ENCODE measurements around the gene SLC25A29.
A peak's percentile ranks its signal among the peaks of the same experiment; 100 is the strongest.
"Not testable (repeated sequence)": the region's sequence is repeated elsewhere in the genome, so short reads cannot be mapped to it uniquely, and the experiment has no call there.

SLC25A29 gene

DNA sequence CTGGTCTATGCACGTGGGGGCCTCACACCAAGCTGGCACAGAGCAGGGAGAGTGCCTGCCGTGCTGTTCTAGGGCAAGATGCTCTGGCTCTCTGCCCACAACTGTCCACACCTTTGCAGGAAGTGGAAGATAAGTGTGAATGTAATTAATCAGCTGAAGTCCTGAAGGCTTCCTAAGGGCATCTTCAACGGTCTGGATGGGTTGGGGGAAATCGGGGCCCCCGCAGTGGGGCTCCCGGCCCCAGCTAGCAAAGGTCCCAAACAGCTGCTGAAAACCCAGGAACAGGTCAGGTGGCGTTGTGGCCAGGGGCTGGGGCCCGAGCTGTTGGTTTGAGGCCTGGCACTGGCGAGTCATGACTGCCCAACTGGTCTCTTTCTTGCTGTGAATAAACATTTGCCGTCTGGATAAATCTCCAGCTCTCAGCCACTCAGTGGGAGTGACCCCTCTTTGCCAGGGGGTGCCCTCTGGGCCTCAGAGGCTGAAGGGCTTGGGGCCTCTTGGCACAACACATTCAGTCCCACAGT lies 6.7 kb upstream of the SLC25A29 start:
- Histone ChIP-seq H3K27me3 (ENCODE audit: control insufficient read depth in 5 of 5, insufficient read depth in 4 of 5, low read length in 5 of 5) (peaks cover 0 to 5% (median 3%) of the 10 kb centered on the region in 5 donors), H3K27ac (ENCODE audit: low read depth, low read length) (no peak overlapping the region), H3K9ac (ENCODE audit: low read length in 5 of 5) (no peak overlapping the region), H3K4me3 (ENCODE audit: low read depth in 1 of 5, low read length in 5 of 5) (no peak overlapping the region), H3K4me1 (ENCODE audit: control insufficient read depth in 5 of 5, insufficient read depth in 5 of 5, low read length in 5 of 5) (peaks cover 0 to 31% (median 11%) of the 10 kb centered on the region in 5 donors), H3K9me3 (ENCODE audit: control insufficient read depth in 5 of 5, low read length in 5 of 5) (peaks cover 0 to 2% (median 0%) of the 10 kb centered on the region in 5 donors), H3K36me3 (ENCODE audit: control insufficient read depth in 5 of 5, insufficient read depth in 5 of 5, low read length in 5 of 5) (no peaks in the 10 kb centered on the region)

GRCh38 chr14:100312110-100312876 lies 6.0 kb upstream of the SLC25A29 start:
- H3K9ac ChIP-seq (ENCODE audit: low read length in 5 of 5); H3K9me3 ChIP-seq (ENCODE audit: control insufficient read depth in 5 of 5, low read length in 5 of 5); H3K4me3 ChIP-seq (ENCODE audit: low read depth in 1 of 5, low read length in 5 of 5); H3K27ac ChIP-seq (ENCODE audit: low read depth, low read length); H3K36me3 ChIP-seq (ENCODE audit: control insufficient read depth in 5 of 5, insufficient read depth in 5 of 5, low read length in 5 of 5); H3K27me3 ChIP-seq (ENCODE audit: control insufficient read depth in 5 of 5, insufficient read depth in 4 of 5, low read length in 5 of 5): not testable (repeated sequence)
- peaks cover 3 to 32% (median 12%) of the 10 kb centered on the region in 5 donors for H3K4me1 ChIP-seq (ENCODE audit: control insufficient read depth in 5 of 5, insufficient read depth in 5 of 5, low read length in 5 of 5)

DNA sequence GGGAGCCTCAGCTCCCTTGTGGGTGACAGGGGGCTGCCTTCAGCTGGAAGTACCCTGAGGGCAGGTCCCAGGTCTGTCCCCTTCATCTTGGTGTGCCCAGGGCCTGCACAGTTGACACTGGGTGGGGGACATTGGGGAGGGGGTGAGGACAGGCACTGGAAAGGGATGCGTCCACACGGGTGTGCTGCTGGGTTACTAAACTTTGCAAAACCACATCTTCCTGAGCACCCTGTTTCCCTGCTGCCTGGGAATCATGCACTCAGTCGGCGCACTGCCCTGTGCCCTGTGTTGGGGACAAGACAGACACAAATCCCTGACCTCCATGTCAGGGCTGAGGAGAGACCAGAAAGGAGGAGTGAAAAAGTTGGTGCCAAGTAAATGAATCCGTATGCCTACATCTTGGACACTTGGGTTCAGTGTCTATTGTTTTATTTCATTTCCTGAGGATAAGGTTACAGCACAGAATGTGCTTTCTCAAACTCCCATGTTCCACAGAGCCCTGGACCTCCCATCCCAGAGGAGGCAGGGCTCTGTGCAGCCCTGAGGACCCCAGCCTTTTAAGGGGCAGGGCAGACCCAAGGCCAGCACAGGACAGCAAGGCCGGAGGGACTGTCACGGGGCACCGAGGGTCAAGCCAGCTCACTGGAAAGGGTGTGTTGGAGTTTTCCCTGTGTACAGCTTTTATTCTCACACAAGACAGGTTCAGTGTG lies 2.9 kb upstream of the SLC25A29 start:
- H3K9ac ChIP-seq (ENCODE audit: low read length in 5 of 5) = peak overlapping the region in 1 of 5 donors; percentile 11
- H3K36me3 ChIP-seq (ENCODE audit: control insufficient read depth in 5 of 5, insufficient read depth in 5 of 5, low read length in 5 of 5) = no peaks in the 10 kb centered on the region
- H3K4me3 ChIP-seq (ENCODE audit: low read depth in 1 of 5, low read length in 5 of 5) = no peak overlapping the region
- H3K27me3 ChIP-seq (ENCODE audit: control insufficient read depth in 5 of 5, insufficient read depth in 4 of 5, low read length in 5 of 5) = peaks cover 0 to 5% (median 2%) of the 10 kb centered on the region in 5 donors
- H3K27ac ChIP-seq (ENCODE audit: low read depth, low read length) = no peak overlapping the region
- H3K9me3 ChIP-seq (ENCODE audit: control insufficient read depth in 5 of 5, low read length in 5 of 5) = no peaks in the 10 kb centered on the region
- H3K4me1 ChIP-seq (ENCODE audit: control insufficient read depth in 5 of 5, insufficient read depth in 5 of 5, low read length in 5 of 5) = peaks cover 3 to 55% (median 34%) of the 10 kb centered on the region in 5 donors

DNA sequence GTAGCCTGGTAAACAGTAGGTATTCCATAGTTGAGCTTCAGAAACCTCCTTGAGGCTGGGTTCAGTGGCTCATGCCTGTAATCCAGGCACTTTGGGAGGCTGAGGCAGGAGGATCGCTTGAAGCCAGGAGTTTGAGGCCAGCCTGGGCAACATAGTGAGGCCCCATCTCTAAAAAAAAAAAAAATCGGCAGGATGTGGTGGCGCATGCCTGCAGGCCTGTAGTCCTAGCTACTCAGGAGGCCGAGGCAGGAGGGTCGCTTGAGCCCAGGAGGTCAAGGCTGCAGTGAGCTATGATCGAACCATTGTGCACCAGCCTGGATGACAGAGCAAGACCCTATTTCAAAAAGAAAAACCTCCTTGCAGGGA lies 2.2 kb upstream of the SLC25A29 start:
- not testable (repeated sequence) for H3K27ac ChIP-seq (ENCODE audit: low read depth, low read length); H3K36me3 ChIP-seq (ENCODE audit: control insufficient read depth in 5 of 5, insufficient read depth in 5 of 5, low read length in 5 of 5); H3K9me3 ChIP-seq (ENCODE audit: control insufficient read depth in 5 of 5, low read length in 5 of 5); H3K27me3 ChIP-seq (ENCODE audit: control insufficient read depth in 5 of 5, insufficient read depth in 4 of 5, low read length in 5 of 5); H3K4me3 ChIP-seq (ENCODE audit: low read depth in 1 of 5, low read length in 5 of 5); H3K9ac ChIP-seq (ENCODE audit: low read length in 5 of 5)
- H3K4me1 ChIP-seq (ENCODE audit: control insufficient read depth in 5 of 5, insufficient read depth in 5 of 5, low read length in 5 of 5) = peaks cover 3 to 55% (median 35%) of the 10 kb centered on the region in 5 donors

- Histone ChIP-seq H3K4me3 (ENCODE audit: low read depth in 1 of 5, low read length in 5 of 5) (peak overlapping the region; percentile 46 to 81 (median 80)), H3K36me3 (ENCODE audit: control insufficient read depth in 5 of 5, insufficient read depth in 5 of 5, low read length in 5 of 5) (no peaks in the 10 kb centered on the region), H3K9me3 (ENCODE audit: control insufficient read depth in 5 of 5, low read length in 5 of 5) (no peaks in the 10 kb centered on the region), H3K4me1 (ENCODE audit: control insufficient read depth in 5 of 5, insufficient read depth in 5 of 5, low read length in 5 of 5) (peaks cover 3 to 55% (median 35%) of the 10 kb centered on the region in 5 donors), H3K9ac (ENCODE audit: low read length in 5 of 5) (peak overlapping the region in 3 of 5 donors; percentile 80 to 86 (median 84)), H3K27me3 (ENCODE audit: control insufficient read depth in 5 of 5, insufficient read depth in 4 of 5, low read length in 5 of 5) (peaks cover 0 to 3% (median 0%) of the 10 kb centered on the region in 5 donors), H3K27ac (ENCODE audit: low read depth, low read length) (no peak overlapping the region)
Measured at GRCh38 chr14:100307766-100308426, 1.7 kb upstream of the SLC25A29 start.

DNA sequence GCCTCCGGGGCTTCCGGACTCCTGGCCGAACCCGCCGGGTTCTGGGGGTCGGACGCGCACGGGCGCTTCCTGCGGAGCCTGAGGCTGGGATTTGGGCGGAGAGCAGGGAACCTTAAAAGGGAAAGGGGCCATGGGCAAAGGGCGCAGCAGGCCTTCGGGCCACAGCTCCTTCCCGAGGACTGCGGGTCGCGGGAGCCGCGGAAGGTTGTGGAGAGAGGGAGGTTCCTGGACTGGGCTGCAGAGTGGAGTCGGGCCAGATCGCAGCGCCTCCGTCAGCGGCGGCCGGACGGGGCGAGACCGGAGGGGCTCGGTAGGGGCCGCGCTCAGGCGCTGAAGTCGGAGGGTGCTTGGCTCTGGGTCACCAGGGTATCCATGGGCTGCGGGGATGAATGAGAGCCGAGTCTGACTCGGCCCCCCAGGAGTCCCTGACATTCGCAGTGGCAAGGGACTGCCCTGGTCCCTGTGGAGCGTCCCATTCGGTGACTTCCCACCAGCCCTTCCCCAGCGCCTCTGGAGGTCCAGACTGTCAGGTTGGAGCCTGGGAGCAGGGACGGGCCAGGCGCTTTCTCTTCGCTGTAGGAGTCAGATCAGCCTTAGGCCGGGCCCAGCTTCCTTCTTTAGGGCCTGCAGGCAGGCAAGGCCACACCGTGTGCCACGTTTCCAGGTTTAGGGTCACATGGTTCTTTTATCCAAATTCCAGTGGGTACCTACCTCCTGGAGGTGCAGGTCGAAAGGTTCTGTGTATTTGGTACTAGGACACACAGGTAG lies 938 bp upstream of the SLC25A29 start:
- Histone ChIP-seq H3K27me3 (ENCODE audit: control insufficient read depth in 5 of 5, insufficient read depth in 4 of 5, low read length in 5 of 5) (peaks cover 0 to 3% (median 0%) of the 10 kb centered on the region in 5 donors), H3K9ac (ENCODE audit: low read length in 5 of 5) (peak overlapping the region in 4 of 5 donors; percentile 69 to 86 (median 82)), H3K9me3 (ENCODE audit: control insufficient read depth in 5 of 5, low read length in 5 of 5) (no peaks in the 10 kb centered on the region), H3K27ac (ENCODE audit: low read depth, low read length) (peak overlapping the region; percentile 60), H3K4me1 (ENCODE audit: control insufficient read depth in 5 of 5, insufficient read depth in 5 of 5, low read length in 5 of 5) (peaks cover 3 to 51% (median 35%) of the 10 kb centered on the region in 5 donors), H3K4me3 (ENCODE audit: low read depth in 1 of 5, low read length in 5 of 5) (peak overlapping the region; percentile 46 to 81 (median 80)), H3K36me3 (ENCODE audit: control insufficient read depth in 5 of 5, insufficient read depth in 5 of 5, low read length in 5 of 5) (no peaks in the 10 kb centered on the region)

DNA sequence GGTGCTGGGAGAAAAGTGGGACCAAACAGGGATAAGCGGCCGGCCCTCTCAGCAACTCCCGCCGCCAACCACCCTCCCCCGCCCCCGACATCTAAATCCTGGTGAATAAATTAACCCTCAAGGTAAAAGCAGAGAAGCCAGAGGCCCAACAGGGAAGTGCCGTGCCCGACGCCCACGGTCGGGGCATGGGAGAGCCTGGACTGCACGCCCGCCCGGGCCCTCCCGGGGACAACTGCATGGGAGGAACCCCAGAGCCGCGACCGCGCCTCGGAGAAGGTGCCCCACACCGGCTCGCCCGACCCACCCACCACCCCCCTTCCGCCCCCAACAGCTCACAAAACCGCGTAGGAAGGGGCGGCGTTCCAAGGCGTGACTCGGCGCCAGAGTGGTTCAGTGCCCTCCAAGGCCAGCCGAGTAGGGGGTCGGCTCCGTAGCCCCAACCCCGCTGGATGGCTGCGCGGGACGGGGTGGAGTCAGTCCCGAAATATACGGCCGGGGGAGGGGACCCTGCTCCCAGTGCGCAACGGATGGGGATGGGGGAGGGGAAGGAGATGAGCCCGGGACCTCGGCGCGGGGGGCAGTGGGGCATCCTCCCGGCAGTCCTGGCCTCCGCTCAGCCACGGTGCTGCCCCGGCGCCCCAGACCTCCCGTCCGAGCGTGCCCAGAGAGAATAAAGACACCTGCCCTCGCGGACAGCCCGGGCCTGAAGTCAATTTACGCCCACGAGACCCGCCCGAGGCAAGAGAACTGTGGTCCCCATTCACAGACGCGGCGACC lies 732 bp downstream of the SLC25A29 start:
- Histone ChIP-seq H3K9ac (ENCODE audit: low read length in 5 of 5) (peak overlapping the region in 4 of 5 donors; percentile 24 to 71 (median 60)), H3K4me3 (ENCODE audit: low read depth in 1 of 5, low read length in 5 of 5) (peak overlapping the region; percentile 58 to 81 (median 75)), H3K27ac (ENCODE audit: low read depth, low read length) (no peak overlapping the region), H3K9me3 (ENCODE audit: control insufficient read depth in 5 of 5, low read length in 5 of 5) (no peaks in the 10 kb centered on the region), H3K4me1 (ENCODE audit: control insufficient read depth in 5 of 5, insufficient read depth in 5 of 5, low read length in 5 of 5) (peaks cover 3 to 51% (median 35%) of the 10 kb centered on the region in 5 donors), H3K27me3 (ENCODE audit: control insufficient read depth in 5 of 5, insufficient read depth in 4 of 5, low read length in 5 of 5) (no peaks in the 10 kb centered on the region), H3K36me3 (ENCODE audit: control insufficient read depth in 5 of 5, insufficient read depth in 5 of 5, low read length in 5 of 5) (no peaks in the 10 kb centered on the region)

GRCh38 chr14:100304825-100305323 lies 1.4 kb downstream of the SLC25A29 start:
- Histone ChIP-seq H3K27ac (ENCODE audit: low read depth, low read length) (no peak overlapping the region), H3K4me3 (ENCODE audit: low read depth in 1 of 5, low read length in 5 of 5) (peak overlapping the region; percentile 58 to 81 (median 75)), H3K4me1 (ENCODE audit: control insufficient read depth in 5 of 5, insufficient read depth in 5 of 5, low read length in 5 of 5) (peaks cover 3 to 49% (median 35%) of the 10 kb centered on the region in 5 donors), H3K36me3 (ENCODE audit: control insufficient read depth in 5 of 5, insufficient read depth in 5 of 5, low read length in 5 of 5) (no peaks in the 10 kb centered on the region), H3K9ac (ENCODE audit: low read length in 5 of 5) (peak overlapping the region in 3 of 5 donors; percentile 55 to 66 (median 59)), H3K9me3 (ENCODE audit: control insufficient read depth in 5 of 5, low read length in 5 of 5) (no peaks in the 10 kb centered on the region), H3K27me3 (ENCODE audit: control insufficient read depth in 5 of 5, insufficient read depth in 4 of 5, low read length in 5 of 5) (no peaks in the 10 kb centered on the region)

All from subcutaneous abdominal adipose tissue (tissue), 5 donors.